Measurements from ENCODE around the gene CDKN1A. TPM values are rescaled to one million over a fixed set of nuclear protein-coding genes. Genes with fewer than 3 reads are reported as not detected.

Gene CDKN1A
- total and polyA plus RNA-seq, 9 of the 15 experiments (the other 6 are each of a cell fraction or from before 2014, with no cell fraction given): 0.25 to 8.1 (median 5.1) TPM

DNA sequence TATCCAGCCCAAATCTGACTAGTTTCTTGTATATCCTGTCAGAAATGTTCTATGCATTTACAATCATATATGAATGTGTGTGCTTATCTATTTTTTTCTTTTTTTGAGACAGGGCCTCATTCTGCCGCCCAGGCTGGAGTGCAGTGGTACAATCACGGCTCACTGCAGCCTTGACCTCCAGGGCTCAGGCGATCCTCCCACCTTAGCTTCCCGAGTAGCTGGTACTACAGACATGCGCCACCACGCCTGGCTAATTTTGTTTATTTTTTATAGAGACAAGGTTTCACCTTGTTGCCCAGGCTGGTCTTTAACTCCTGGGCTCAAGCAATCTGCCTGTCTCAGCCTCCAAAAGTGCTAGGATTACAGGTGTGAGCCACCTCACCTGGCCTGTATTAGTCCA lies 16.1 kb downstream of the CDKN1A start:
- Histone ChIP-seq H3K4me3 (no peak overlapping the region), H3K79me2 (ENCODE audit: control insufficient read depth, insufficient read depth, low read length) (no peaks in the 10 kb centered on the region), H3K36me3 (ENCODE audit: control insufficient read depth, insufficient read depth, low read length) (no peaks in the 10 kb centered on the region), H3K9me1 (ENCODE audit: control insufficient read depth, insufficient read depth, low read length) (no peaks in the 10 kb centered on the region), H3K9ac (ENCODE audit: insufficient read depth in 1 of 2, low read depth in 2 of 2, low read length in 2 of 2) (no peak overlapping the region), H3K27ac (ENCODE audit: extremely low read depth, low read depth, low read length) (no peak overlapping the region), H3K9me3 (replicated peaks; ENCODE audit: control insufficient read depth, insufficient read depth, low read depth, low read length) (no peaks in the 10 kb centered on the region), H3K4me1 (replicated peaks in 1 of 2; ENCODE audit: control insufficient read depth in 2 of 2, insufficient read depth in 2 of 2, low read length in 2 of 2) (no peaks in the 10 kb centered on the region; a peak in 2 of 5 replicates), H4K20me1 (replicated peaks; ENCODE audit: control insufficient read depth, insufficient read depth, low read length) (peaks cover 10% of the 10 kb centered on the region; the same call in 1 of the 2 replicates), H2AFZ (ENCODE audit: low read depth, low read length) (no peak overlapping the region), H3K4me2 (ENCODE audit: insufficient read depth, low read length) (no peak overlapping the region), H3K27me3 (ENCODE audit: control insufficient read depth in 2 of 2, insufficient read depth in 2 of 2, low read length in 2 of 2) (peaks cover 18 to 47% of the 10 kb centered on the region in 2 experiments)
- ATAC-seq: no peak
- no peak for TF ChIP-seq ZNF134 (CRISPR knock-in tag; conservative IDR thresholded peaks at IDR 0.05)
- TF ChIP-seq PHF21A (IDR thresholded peaks at IDR 0.05; ENCODE audit: borderline replicate concordance, low read depth): no peak
- TF ChIP-seq, protein P1, sequence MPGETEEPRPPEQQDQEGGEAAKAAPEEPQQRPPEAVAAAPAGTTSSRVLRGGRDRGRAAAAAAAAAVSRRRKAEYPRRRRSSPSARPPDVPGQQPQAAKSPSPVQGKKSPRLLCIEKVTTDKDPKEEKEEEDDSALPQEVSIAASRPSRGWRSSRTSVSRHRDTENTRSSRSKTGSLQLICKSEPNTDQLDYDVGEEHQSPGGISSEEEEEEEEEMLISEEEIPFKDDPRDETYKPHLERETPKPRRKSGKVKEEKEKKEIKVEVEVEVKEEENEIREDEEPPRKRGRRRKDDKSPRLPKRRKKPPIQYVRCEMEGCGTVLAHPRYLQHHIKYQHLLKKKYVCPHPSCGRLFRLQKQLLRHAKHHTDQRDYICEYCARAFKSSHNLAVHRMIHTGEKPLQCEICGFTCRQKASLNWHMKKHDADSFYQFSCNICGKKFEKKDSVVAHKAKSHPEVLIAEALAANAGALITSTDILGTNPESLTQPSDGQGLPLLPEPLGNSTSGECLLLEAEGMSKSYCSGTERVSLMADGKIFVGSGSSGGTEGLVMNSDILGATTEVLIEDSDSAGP (CRISPR knock-in tag; IDR thresholded peaks at IDR 0.05): no peak
- TF ChIP-seq, protein P2, sequence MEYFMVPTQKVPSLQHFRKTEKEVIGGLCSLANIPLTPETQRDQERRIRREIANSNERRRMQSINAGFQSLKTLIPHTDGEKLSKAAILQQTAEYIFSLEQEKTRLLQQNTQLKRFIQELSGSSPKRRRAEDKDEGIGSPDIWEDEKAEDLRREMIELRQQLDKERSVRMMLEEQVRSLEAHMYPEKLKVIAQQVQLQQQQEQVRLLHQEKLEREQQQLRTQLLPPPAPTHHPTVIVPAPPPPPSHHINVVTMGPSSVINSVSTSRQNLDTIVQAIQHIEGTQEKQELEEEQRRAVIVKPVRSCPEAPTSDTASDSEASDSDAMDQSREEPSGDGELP (CRISPR knock-in tag; IDR thresholded peaks at IDR 0.05; ENCODE audit: borderline replicate concordance): no peak
- no peak for TF ChIP-seq CEBPG (CRISPR knock-in tag; IDR thresholded peaks at IDR 0.05)
- no peak for TF ChIP-seq CEBPG (tag; conservative IDR thresholded peaks at IDR 0.05 in 1 of 2, IDR thresholded peaks at IDR 0.05 in 1 of 2)
- intact Hi-C loops (cut with micrococcal nuclease) (no loop called here), in situ Hi-C loops (cut with MboI) (no loop called here)
- FAIRE-seq: no peak
- WGBS (ENCODE audit: insufficient coverage, low coverage, missing lambda C conversion rate): 24% methylated on average over 6 of the region's 6 CpGs
- no TSS peak for BruUV-seq (replicated peaks)
- ChIA-PET POLR2A (no interaction called here), CTCF (ENCODE audit: low intra/inter-chr PET ratio) (no interaction called here)
- DNase-seq (ENCODE audit: extremely low read depth in 1 of 4, low spot score in 3 of 4): no peak

Data from K562 (cell line).